Trophoblast cell (in vitro differentiated cells and primary cell): ENCODE results near the gene PRSS48.
"Not testable (repeated sequence)": the region's sequence is repeated elsewhere in the genome, so short reads cannot be mapped to it uniquely, and the experiment has no call there.

Experiments
- DNase-seq, 2 donors: peaks; one replicate each; pipeline ENCODE4 v3.0.0-alpha.2; 2016
- H2AFZ ChIP-seq: 2 replicates; pipeline ENCODE4 v1.6.1; 2013; ENCODE audit warnings: low read length, moderate library complexity, mild to moderate bottlenecking; ENCODE audit not compliant: insufficient read depth, poor library complexity
- H2AK5ac ChIP-seq: 2 replicates; pipeline ENCODE4 v1.6.1; 2013; ENCODE audit warnings: mild to moderate bottlenecking, low read length
- H2BK120ac ChIP-seq: 2 replicates; pipeline ENCODE4 v1.6.1; 2013; ENCODE audit warnings: low read length, mild to moderate bottlenecking, moderate library complexity; ENCODE audit not compliant: insufficient read depth, poor library complexity
- H2BK12ac ChIP-seq: 2 replicates; pipeline ENCODE4 v1.6.1; 2013; ENCODE audit warnings: mild to moderate bottlenecking, low read length, moderate library complexity
- H2BK5ac ChIP-seq: 2 replicates; pipeline ENCODE4 v1.6.1; 2013; ENCODE audit warnings: low read length, low read depth, moderate library complexity, mild to moderate bottlenecking; ENCODE audit not compliant: poor library complexity
- H3K14ac ChIP-seq: 2 replicates; pipeline ENCODE4 v1.6.1; 2013; ENCODE audit warnings: mild to moderate bottlenecking, low read length
- H3K18ac ChIP-seq: 2 replicates; pipeline ENCODE4 v1.6.1; 2013; ENCODE audit warnings: mild to moderate bottlenecking, low read length
- H3K23ac ChIP-seq: 2 replicates; pipeline ENCODE4 v1.6.1; 2013; ENCODE audit warnings: low read length
- H3K27ac ChIP-seq: 2 replicates; pipeline ENCODE4 v1.5.1; 2013; ENCODE audit warnings: low read depth, mild to moderate bottlenecking, inconsistent platforms, low read length, moderate library complexity
- H3K27me3 ChIP-seq: 2 replicates; pipeline ENCODE4 v1.6.1; 2013; ENCODE audit warnings: inconsistent platforms, mild to moderate bottlenecking, low read length, moderate library complexity; ENCODE audit not compliant: insufficient read depth
- H3K36me3 ChIP-seq, 2 experiments: 1 replicate in 1 of 2; 2 replicates in 1 of 2; pipeline ENCODE4 v1.6.1; 2013; ENCODE audit warnings: low read length in 2 of 2, mild to moderate bottlenecking in 2 of 2, moderate library complexity in 1 of 2; ENCODE audit not compliant: insufficient read depth in 2 of 2, control insufficient read depth in 1 of 2
- H3K4ac ChIP-seq: 2 replicates; pipeline ENCODE4 v1.6.1; 2013; ENCODE audit warnings: low read depth, mild to moderate bottlenecking, low read length, moderate library complexity
- H3K4me1 ChIP-seq, 2 experiments: 1 replicate in 1 of 2; 2 replicates in 1 of 2; pipeline ENCODE4 v1.6.1; 2013; ENCODE audit warnings: low read length in 2 of 2, mild to moderate bottlenecking in 2 of 2, moderate library complexity in 1 of 2; ENCODE audit not compliant: insufficient read depth in 2 of 2, control insufficient read depth in 1 of 2
- H3K4me2 ChIP-seq: 2 replicates; pipeline ENCODE4 v1.6.1; 2013; ENCODE audit warnings: inconsistent platforms, mild to moderate bottlenecking, low read length, moderate library complexity
- H3K4me3 ChIP-seq: 2 replicates; pipeline ENCODE4 v1.5.1; 2013; ENCODE audit warnings: mild to moderate bottlenecking, low read depth, low read length, inconsistent platforms
- H3K79me1 ChIP-seq: one replicate; pipeline ENCODE4 v1.6.1; 2013; ENCODE audit warnings: low read length
- H3K79me2 ChIP-seq: 2 replicates; pipeline ENCODE4 v1.6.1; 2013; ENCODE audit warnings: low read length, mild to moderate bottlenecking; ENCODE audit not compliant: control insufficient read depth, insufficient read depth, poor library complexity
- H3K9ac ChIP-seq: 2 replicates; pipeline ENCODE4 v1.6.1; 2013; ENCODE audit warnings: mild to moderate bottlenecking, low read length
- H3K9me3 ChIP-seq: 2 replicates; pipeline ENCODE4 v1.6.1; 2013; ENCODE audit warnings: low read depth, mild to moderate bottlenecking, control low read depth, inconsistent platforms, low read length; ENCODE audit not compliant: insufficient read depth
- H4K12ac ChIP-seq: 2 replicates; pipeline ENCODE4 v1.6.1; 2013; ENCODE audit warnings: low read depth, mild to moderate bottlenecking, low read length, moderate library complexity
- H4K8ac ChIP-seq: 2 replicates; pipeline ENCODE4 v1.6.1; 2013; ENCODE audit warnings: low read depth, mild to moderate bottlenecking, low read length, moderate library complexity
- H4K91ac ChIP-seq: one replicate; pipeline ENCODE4 v1.6.1; 2013; ENCODE audit warnings: low read depth, mild to moderate bottlenecking, low read length, moderate library complexity
- WGBS: extraction: QIAGEN DNeasy Blood & Tissue Kit; methylation state at CpG from one replicate; pipeline ENCODE4 v1.1.7; 2013; ENCODE audit warnings: missing lambda C conversion rate; ENCODE audit not compliant: insufficient read length, insufficient coverage; ENCODE audit errors: extremely low coverage; 5-methylcytosine and 5-hydroxymethylcytosine counted together

Gene PRSS48

GRCh38 chr4:151231915-151232595 lies 44.9 kb upstream of the PRSS48 start:
- Histone ChIP-seq H3K4me1 (peaks cover 0 to 5% of the 10 kb centered on the region in 2 experiments), H4K8ac (no peak overlapping the region), H3K79me1 (peaks cover 2% of the 10 kb centered on the region), H3K36me3 (no peaks in the 10 kb centered on the region), H2AK5ac (no peak overlapping the region), H3K4me2 (no peak overlapping the region), H3K4ac (no peak overlapping the region), H3K23ac (no peak overlapping the region), H3K4me3 (no peak overlapping the region), H2BK12ac (no peak overlapping the region), H3K79me2 (no peaks in the 10 kb centered on the region), H3K14ac (no peak overlapping the region), H3K27ac (no peak overlapping the region), H3K9ac (no peak overlapping the region), H2BK120ac (no peak overlapping the region), H2AFZ (no peak overlapping the region), H3K27me3 (no peaks in the 10 kb centered on the region), H2BK5ac (no peak overlapping the region), H3K9me3 (no peaks in the 10 kb centered on the region), H4K91ac (no peak overlapping the region), H4K12ac (no peak overlapping the region), H3K18ac (no peak overlapping the region)
- peak; percentile 74 to 93 for DNase-seq
- WGBS: no CpG with 5 or more reads among the region's 7 CpGs

GRCh38 chr4:151233600-151233999 lies 43.4 kb upstream of the PRSS48 start:
- H3K27ac ChIP-seq: no peak overlapping the region
- no peak overlapping the region for H3K9ac ChIP-seq

GRCh38 chr4:151235373-151235772 lies 41.6 kb upstream of the PRSS48 start:
- H3K79me2 ChIP-seq, H3K4me2 ChIP-seq, H3K4me3 ChIP-seq, H3K27me3 ChIP-seq, H3K18ac ChIP-seq, H3K9ac ChIP-seq, H3K4me1 ChIP-seq, H4K12ac ChIP-seq, H3K4ac ChIP-seq, H3K23ac ChIP-seq, H4K91ac ChIP-seq, H3K79me1 ChIP-seq, H3K9me3 ChIP-seq, H2AK5ac ChIP-seq, H2BK5ac ChIP-seq, H2BK120ac ChIP-seq, H4K8ac ChIP-seq, H3K27ac ChIP-seq, H3K36me3 ChIP-seq, H2BK12ac ChIP-seq, H3K14ac ChIP-seq, H2AFZ ChIP-seq: not testable (repeated sequence)
- DNase-seq: peak; percentile 70 to 77
- WGBS: no CpG with 5 or more reads among the region's 1 CpG

More at GRCh38 chr4:151233600-151233999, 43.4 kb upstream of the PRSS48 start:
- no peak overlapping the region for H2BK5ac ChIP-seq
- no peak overlapping the region for H4K91ac ChIP-seq
- H3K14ac ChIP-seq: no peak overlapping the region
- no peak overlapping the region for H2AFZ ChIP-seq
- no peak for DNase-seq
- H3K79me1 ChIP-seq: peaks cover 2% of the 10 kb centered on the region
- no peaks in the 10 kb centered on the region for H3K27me3 ChIP-seq
- WGBS: no CpG with 5 or more reads among the region's 5 CpGs
- no peak overlapping the region for H2BK12ac ChIP-seq
- H3K36me3 ChIP-seq: no peaks in the 10 kb centered on the region
- no peaks in the 10 kb centered on the region for H3K9me3 ChIP-seq
- H3K23ac ChIP-seq: no peak overlapping the region
- H2AK5ac ChIP-seq: no peak overlapping the region
- peaks cover 0 to 3% of the 10 kb centered on the region in 2 experiments for H3K4me1 ChIP-seq
- no peak overlapping the region for H2BK120ac ChIP-seq
- H3K79me2 ChIP-seq: no peaks in the 10 kb centered on the region
- no peak overlapping the region for H3K4ac ChIP-seq
- H4K12ac ChIP-seq: no peak overlapping the region
- no peak overlapping the region for H3K18ac ChIP-seq
- H4K8ac ChIP-seq: no peak overlapping the region
- H3K4me3 ChIP-seq: no peak overlapping the region
- no peak overlapping the region for H3K4me2 ChIP-seq

- DNase-seq: no peak
- no peak overlapping the region for H2BK12ac ChIP-seq
- no peak overlapping the region for H3K23ac ChIP-seq
- no peak overlapping the region for H3K27ac ChIP-seq
- no peak overlapping the region for H4K8ac ChIP-seq
- H2AK5ac ChIP-seq: no peak overlapping the region
- no peak overlapping the region for H3K4ac ChIP-seq
- no peaks in the 10 kb centered on the region for H3K9me3 ChIP-seq
- no peaks in the 10 kb centered on the region for H3K36me3 ChIP-seq
- H3K9ac ChIP-seq: no peak overlapping the region
- no peak overlapping the region for H4K91ac ChIP-seq
- no peak overlapping the region for H3K4me3 ChIP-seq
- H3K79me1 ChIP-seq: peaks cover 2% of the 10 kb centered on the region
- no peaks in the 10 kb centered on the region for H3K27me3 ChIP-seq
- H3K79me2 ChIP-seq: no peaks in the 10 kb centered on the region
- H2BK120ac ChIP-seq: no peak overlapping the region
- no peak overlapping the region for H3K14ac ChIP-seq
- no peak overlapping the region for H2AFZ ChIP-seq
- no peak overlapping the region for H2BK5ac ChIP-seq
- H3K18ac ChIP-seq: no peak overlapping the region
- no CpG with 5 or more reads among the region's 27 CpGs for WGBS
- H4K12ac ChIP-seq: no peak overlapping the region
- peaks cover 0 to 3% of the 10 kb centered on the region in 2 experiments for H3K4me1 ChIP-seq
- no peak overlapping the region for H3K4me2 ChIP-seq
Measured at GRCh38 chr4:151236036-151236435, 40.9 kb upstream of the PRSS48 start.
